HG02763 (cell line): Measurements from ENCODE around the gene CDH4.

Experiments
- ATAC-seq: cut with Tn5 transposase; IDR thresholded peaks from one replicate; pipeline ENCODE4 v1.9.1; 2021; ENCODE audit warnings: mild to moderate bottlenecking, moderate library complexity; ENCODE audit not compliant: unreplicated experiment

Gene CDH4

GRCh38 chr20:61737812-61738443, 485.9 kb downstream of the CDH4 start:
- ATAC-seq = no peak

GRCh38 chr20:61738601-61739069, 486.6 kb downstream of the CDH4 start:
- ATAC-seq = no peak

GRCh38 chr20:61739086-61739831, 487.2 kb downstream of the CDH4 start:
- no peak for ATAC-seq

GRCh38 chr20:61739832-61740118, 487.7 kb downstream of the CDH4 start:
- no peak for ATAC-seq

- ATAC-seq = no peak
Observed at GRCh38 chr20:61742097-61742825, 490.2 kb downstream of the CDH4 start.

GRCh38 chr20:61743606-61744005, 491.5 kb downstream of the CDH4 start:
- no peak for ATAC-seq

GRCh38 chr20:61744691-61745396, 492.8 kb downstream of the CDH4 start:
- no peak for ATAC-seq

GRCh38 chr20:61745397-61746146, 493.5 kb downstream of the CDH4 start:
- ATAC-seq = no peak

- no peak for ATAC-seq
Observed at GRCh38 chr20:61746147-61746646, 494.1 kb downstream of the CDH4 start.

GRCh38 chr20:61746781-61747180, 494.7 kb downstream of the CDH4 start:
- no peak for ATAC-seq

- ATAC-seq = no peak
Observed at GRCh38 chr20:61748376-61748775, 496.3 kb downstream of the CDH4 start.

GRCh38 chr20:61749406-61750075, 497.5 kb downstream of the CDH4 start:
- ATAC-seq = no peak

GRCh38 chr20:61750093-61750492, 498.0 kb downstream of the CDH4 start:
- ATAC-seq = no peak

GRCh38 chr20:61752576-61752975, 500.5 kb downstream of the CDH4 start:
- no peak for ATAC-seq

- no peak for ATAC-seq
Observed at GRCh38 chr20:61753316-61753942, 501.4 kb downstream of the CDH4 start.

GRCh38 chr20:61753987-61754956, 502.2 kb downstream of the CDH4 start:
- ATAC-seq = no peak

GRCh38 chr20:61754976-61755778, 503.1 kb downstream of the CDH4 start:
- ATAC-seq = no peak
